AG04450 (cell line): ENCODE results near the gene DIDO1. TPM values are rescaled to one million over a fixed set of nuclear protein-coding genes. Genes with fewer than 3 reads are reported as not detected.
A peak's percentile ranks its signal among the peaks of the same experiment; 100 is the strongest.

Source experiments
- CTCF ChIA-PET: fragments of 300-600, 350-600 bp; formaldehyde crosslinking; extraction: SDS; loops from one replicate; lab custom pipeline; 2022; ENCODE audit warnings: antibody characterized with exemption, inconsistent platforms; lab: Charles Lee
- POLR2A ChIA-PET: fragments of 350-600 bp; formaldehyde crosslinking; extraction: SDS; loops from one replicate; lab custom pipeline; 2021; ENCODE audit warnings: antibody characterized with exemption, inconsistent platforms; lab: Yijun Ruan, JAX
- DNase-seq: peaks from one replicate; pipeline ENCODE4 v3.0.0-alpha.2; 2011; ENCODE audit warnings: low read depth, low spot score
- H3K27ac ChIP-seq: one replicate; pipeline ENCODE4 v1.5.1; 2012; ENCODE audit warnings: low read depth, low read length, control low read depth
- H3K27me3 ChIP-seq: one replicate; pipeline ENCODE4 v1.6.0; 2012; ENCODE audit warnings: low read length; ENCODE audit not compliant: control insufficient read depth, insufficient read depth
- H3K4me3 ChIP-seq: 2 replicates; pipeline ENCODE4 v1.5.1; 2011; ENCODE audit warnings: mild to moderate bottlenecking, low read depth, low read length, control low read depth
- H3K9me3 ChIP-seq: 2 replicates; pipeline ENCODE4 v1.5.1; 2012; ENCODE audit warnings: low read length; ENCODE audit not compliant: control insufficient read depth, insufficient read depth
- CTCF ChIP-seq: IDR thresholded peaks from 2 replicates; pipeline ENCODE4 v1.5.1; 2011; ENCODE audit warnings: low read depth, low read length, control low read depth, inconsistent platforms
- polyA plus RNA-seq: library from polyadenylated mRNA; depleted of rRNA; stranded (reverse); fragments of >200 nt; gene quantifications from 2 replicates; pipeline ENCODE4 v1.2.3, GENCODE V29; 2011

Gene DIDO1
- polyA plus RNA-seq, 1 experiment, result 22.1 TPM

DNA sequence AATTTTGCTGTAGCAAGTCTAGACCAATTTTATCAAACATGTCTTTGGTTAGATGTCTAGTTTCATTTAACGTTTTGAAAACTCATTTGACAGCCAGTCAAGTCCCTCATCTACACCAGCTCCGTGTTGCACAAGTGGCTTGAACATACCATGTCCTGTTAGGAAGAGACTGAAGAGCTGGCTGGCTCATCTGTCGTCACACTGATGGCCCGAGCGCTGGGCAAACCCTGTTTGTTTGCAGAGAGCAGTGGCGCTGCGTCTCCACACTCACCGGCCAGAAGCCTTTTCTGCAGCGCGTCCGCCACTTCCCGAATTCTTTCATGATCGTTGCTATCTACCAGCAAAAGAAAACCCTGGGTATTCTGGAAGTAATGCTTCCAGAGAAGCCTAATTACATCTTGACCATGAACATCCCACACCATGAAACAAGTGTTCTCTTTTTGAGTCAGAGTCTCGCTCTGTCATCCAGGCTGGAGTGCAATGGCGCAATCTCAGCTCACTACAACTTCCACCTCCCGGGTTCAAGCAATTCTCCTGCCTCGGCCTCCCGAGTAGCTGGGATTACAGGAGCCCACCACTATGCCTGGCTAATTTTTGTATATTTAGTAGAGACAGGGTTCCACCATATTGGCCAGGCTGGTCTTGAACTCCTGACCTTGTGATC lies 54.0 kb downstream of the DIDO1 start:
- Histone ChIP-seq H3K4me3 (no peak overlapping the region), H3K27ac (no peak overlapping the region), H3K27me3 (no peaks in the 10 kb centered on the region), H3K9me3 (no peaks in the 10 kb centered on the region; the same call in 1 of the 2 replicates)
- CTCF ChIA-PET, result interaction anchor here (0.6 kb wide), 1 partner anchor 17 kb away, joined by 3 read pairs; no protein-coding TSS in a partner anchor
- POLR2A ChIA-PET, result interaction anchor here (1.5 kb wide), 1 partner anchor 11 kb away, joined by 3 read pairs; the partner anchor contains the start of gene TCFL5
- DNase-seq, result no peak
- no peak for TF ChIP-seq CTCF

- Histone ChIP-seq H3K4me3 (no peak overlapping the region), H3K9me3 (no peaks in the 10 kb centered on the region; the same call in 1 of the 2 replicates), H3K27ac (no peak overlapping the region), H3K27me3 (no peaks in the 10 kb centered on the region)
- no peak for DNase-seq
- ChIA-PET CTCF (no interaction called here), POLR2A (no interaction called here)
- no peak for TF ChIP-seq CTCF
Measured at GRCh38 chr20:62864207-62864606, 62.1 kb downstream of the DIDO1 start.

- ChIA-PET CTCF (interaction anchor here (0.6 to 1.2 kb wide), 2 partner anchors 38 to 53 kb away, joined by 3 to 4 read pairs; no protein-coding TSS in a partner anchor), POLR2A (interaction anchor here (0.6 to 1.0 kb wide), 4 partner anchors 11 to 75 kb away, joined by 3 to 9 read pairs (median 3); no protein-coding TSS in a partner anchor)
- DNase-seq, result peak; percentile 49
- H3K27me3 ChIP-seq, result no peaks in the 10 kb centered on the region
- TF ChIP-seq CTCF, result no peak
- peak within 1 kb of the TSS; percentile 68 for H3K4me3 ChIP-seq
- H3K27ac ChIP-seq, result no peak within 1 kb of the TSS
- no peaks in the 10 kb centered on the region; the same call in 1 of the 2 replicates for H3K9me3 ChIP-seq
Measured at GRCh38 chr20:62861726-62862336, 64.5 kb downstream of the DIDO1 start, which contains the start of gene TCFL5. Gene TCFL5, minus strand, starts transcription at chr20:62861822. Its CDS starts 152 bp downstream, at chr20:62861670.

GRCh38 chr20:62860924-62861691 lies 65.2 kb downstream of the DIDO1 start:
- no peaks in the 10 kb centered on the region for H3K27me3 ChIP-seq
- TF ChIP-seq CTCF, result no peak
- DNase-seq, result no peak
- H3K9me3 ChIP-seq, result no peaks in the 10 kb centered on the region; the same call in 1 of the 2 replicates
- H3K4me3 ChIP-seq, result peak overlapping the region; percentile 68
- ChIA-PET CTCF (interaction anchor here (0.6 to 1.2 kb wide), 2 partner anchors 39 to 52 kb away, joined by 3 to 4 read pairs; no protein-coding TSS in a partner anchor), POLR2A (interaction anchor here (0.9 to 1.0 kb wide), 3 partner anchors 11 to 76 kb away, joined by 3 to 9 read pairs (median 3); no protein-coding TSS in a partner anchor)
- H3K27ac ChIP-seq, result no peak overlapping the region
